Measurements from ENCODE around the gene GPR162.

GRCh38 chr12:6827982-6828780 is 6.6 kb downstream of the GPR162 start, which contains the start of gene P3H3:
- TF ChIP-seq CTCF (IDR thresholded peaks at IDR 0.05): peak; percentile 77
- no peak for TF ChIP-seq ZFX (IDR thresholded peaks at IDR 0.05; ENCODE audit: borderline replicate concordance)

Data from 22Rv1 (cell line).